Left lung (tissue), 10 donors: ENCODE measurements around the gene RASGRP3. TPM values are rescaled to one million over a fixed set of nuclear protein-coding genes. Genes with fewer than 3 reads are reported as not detected.
A peak's percentile ranks its signal among the peaks of the same experiment; 100 is the strongest.

Experiments used
- ATAC-seq: fragments of 200-7000 bp; cut with Tn5 transposase; one replicate; pipeline ENCODE4 v1.9.1; 2020; ENCODE audit warnings: moderate library complexity
- DNase-seq, 4 donors: peaks; one replicate each; pipeline ENCODE4 v3.0.0-alpha.2; 2013 to 2020
- H3K27ac ChIP-seq, 2 donors: fragments of 200-600 bp; sonication (generic) in 1 of 2; one replicate each; pipeline versions ENCODE4 v1.5.0 to v1.8.0; 2020 to 2021
- H3K27me3 ChIP-seq, 2 donors: fragments of 200-600 bp; sonication (generic) in 1 of 2; one replicate each; pipeline versions ENCODE4 v1.5.0 to v1.8.0; 2020 to 2021
- H3K36me3 ChIP-seq, 2 donors: fragments of 200-600 bp; sonication (generic) in 1 of 2; one replicate each; pipeline versions ENCODE4 v1.5.0 to v1.8.0; 2020 to 2021
- H3K4me1 ChIP-seq, 2 donors: fragments of 200-600 bp; one replicate each; pipeline ENCODE4 v1.8.0; 2021
- H3K4me3 ChIP-seq, 2 donors: fragments of 200-600 bp; sonication (generic) in 1 of 2; one replicate each; pipeline versions ENCODE4 v1.5.0 to v1.8.0; 2020 to 2021; ENCODE audit warnings: mild to moderate bottlenecking in 1 of 2
- H3K9me3 ChIP-seq, 2 donors: fragments of 200-600 bp; sonication (generic) in 1 of 2; one replicate each; pipeline versions ENCODE4 v1.5.0 to v1.8.0; 2020 to 2021
- intact Hi-C, 2 donors: fragments of 100-400 bp; cut with DNase I; formaldehyde crosslinking; loops; one replicate each; pipeline versions ENCODE4 v1.11.2 to v1.14.2; 2022
- polyA plus RNA-seq, 6 donors: library from polyadenylated mRNA; unstranded; fragments of 120-200 nt; gene quantifications; one replicate each; pipeline ENCODE4 v1.2.1, GENCODE V29; 2013; ENCODE audit not compliant: insufficient read length in 6 of 6
- total RNA-seq, 2 donors: library from RNA; stranded (reverse); fragmentation: NEBNext Ultra II Directional; extraction: Animal tissue kit (Norgen Biotek cat#: 25700); gene quantifications; one replicate each; pipeline ENCODE4 v1.2.1, GENCODE V29; 2021
- TF ChIP-seq, protein P1 (sequence below), 2 donors: fragments of 200-600 bp; sonication (generic) in 1 of 2; IDR thresholded peaks; one replicate each; pipeline versions ENCODE4 v1.5.0 to v1.8.0; 2021; ENCODE audit warnings: antibody characterized with exemption in 2 of 2
- donor health status: DM: no; HTN: yes; CAD: no.
- donor health status: DM: no; HTN: no; CAD: no.

Gene RASGRP3
- total and polyA plus RNA-seq, 8 donors: 20.3 to 48.7 (median 36.8) TPM

DNA sequence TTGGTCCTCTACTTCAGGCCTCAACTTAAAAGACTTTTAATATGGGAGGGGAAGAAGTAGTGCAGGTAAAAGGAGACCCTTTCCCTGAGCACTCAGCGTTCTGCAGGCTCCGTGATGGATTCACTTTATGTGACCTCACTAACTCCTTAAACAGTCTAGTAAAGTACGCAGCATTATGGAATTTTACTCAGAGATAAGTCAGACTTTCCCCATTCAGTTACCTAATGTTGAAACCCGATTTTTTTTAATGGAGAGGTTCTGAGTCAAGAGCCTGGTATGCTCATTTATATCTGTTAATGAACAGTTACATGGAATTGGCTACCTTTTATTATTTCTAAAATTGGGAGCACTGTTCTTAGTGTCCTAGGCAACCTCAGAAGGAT is 34.1 kb downstream of the RASGRP3 start:
- Histone ChIP-seq H3K4me3 (no peak overlapping the region), H3K27ac (no peak overlapping the region), H3K27me3 (no peaks in the 10 kb centered on the region)

GRCh38 chr2:33511141-33511540 is 34.7 kb downstream of the RASGRP3 start:
- H3K27ac ChIP-seq: no peak overlapping the region
- no peaks in the 10 kb centered on the region for H3K4me1 ChIP-seq
- no peaks in the 10 kb centered on the region for H3K9me3 ChIP-seq
- DNase-seq (no peak), ATAC-seq (no peak)
- TF ChIP-seq, protein P1, sequence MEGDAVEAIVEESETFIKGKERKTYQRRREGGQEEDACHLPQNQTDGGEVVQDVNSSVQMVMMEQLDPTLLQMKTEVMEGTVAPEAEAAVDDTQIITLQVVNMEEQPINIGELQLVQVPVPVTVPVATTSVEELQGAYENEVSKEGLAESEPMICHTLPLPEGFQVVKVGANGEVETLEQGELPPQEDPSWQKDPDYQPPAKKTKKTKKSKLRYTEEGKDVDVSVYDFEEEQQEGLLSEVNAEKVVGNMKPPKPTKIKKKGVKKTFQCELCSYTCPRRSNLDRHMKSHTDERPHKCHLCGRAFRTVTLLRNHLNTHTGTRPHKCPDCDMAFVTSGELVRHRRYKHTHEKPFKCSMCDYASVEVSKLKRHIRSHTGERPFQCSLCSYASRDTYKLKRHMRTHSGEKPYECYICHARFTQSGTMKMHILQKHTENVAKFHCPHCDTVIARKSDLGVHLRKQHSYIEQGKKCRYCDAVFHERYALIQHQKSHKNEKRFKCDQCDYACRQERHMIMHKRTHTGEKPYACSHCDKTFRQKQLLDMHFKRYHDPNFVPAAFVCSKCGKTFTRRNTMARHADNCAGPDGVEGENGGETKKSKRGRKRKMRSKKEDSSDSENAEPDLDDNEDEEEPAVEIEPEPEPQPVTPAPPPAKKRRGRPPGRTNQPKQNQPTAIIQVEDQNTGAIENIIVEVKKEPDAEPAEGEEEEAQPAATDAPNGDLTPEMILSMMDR (IDR thresholded peaks at IDR 0.05): no peak
- H3K4me3 ChIP-seq: no peak overlapping the region
- no peaks in the 10 kb centered on the region for H3K27me3 ChIP-seq
- peaks cover 0 to 11% of the 10 kb centered on the region in 2 donors for H3K36me3 ChIP-seq
- intact Hi-C loops: no loop called here

More for the DNA sequence above, 34.1 kb downstream of the RASGRP3 start:
- intact Hi-C loops: no loop called here
- no peak for ATAC-seq
- Histone ChIP-seq H3K36me3 (peaks cover 0 to 5% of the 10 kb centered on the region in 2 donors), H3K9me3 (no peaks in the 10 kb centered on the region), H3K4me1 (no peaks in the 10 kb centered on the region)
- TF ChIP-seq, protein P1 (IDR thresholded peaks at IDR 0.05): no peak
- DNase-seq: no peak

- intact Hi-C loops: no loop called here
- Histone ChIP-seq H3K4me3 (no peak overlapping the region), H3K9me3 (no peaks in the 10 kb centered on the region), H3K36me3 (peaks cover 0 to 11% of the 10 kb centered on the region in 2 donors), H3K4me1 (no peaks in the 10 kb centered on the region), H3K27ac (no peak overlapping the region), H3K27me3 (no peaks in the 10 kb centered on the region)
- TF ChIP-seq, protein P1 (IDR thresholded peaks at IDR 0.05): no peak
- no peak for DNase-seq
- no peak for ATAC-seq
These were observed 35.7 kb downstream of the RASGRP3 start for GRCh38 chr2:33512112-33512511.

- no peaks in the 10 kb centered on the region for H3K9me3 ChIP-seq
- intact Hi-C loops: no loop called here
- peaks cover 0 to 11% of the 10 kb centered on the region in 2 donors for H3K36me3 ChIP-seq
- ATAC-seq (no peak), DNase-seq (no peak)
- H3K4me3 ChIP-seq: no peak overlapping the region
- TF ChIP-seq, protein P1 (IDR thresholded peaks at IDR 0.05): no peak
- no peak overlapping the region for H3K27ac ChIP-seq
- no peaks in the 10 kb centered on the region for H3K27me3 ChIP-seq
- no peaks in the 10 kb centered on the region for H3K4me1 ChIP-seq
These were observed 37.0 kb downstream of the RASGRP3 start for GRCh38 chr2:33513480-33513879.

- H3K27me3 ChIP-seq: no peaks in the 10 kb centered on the region
- intact Hi-C loops: no loop called here
- ATAC-seq: no peak
- H3K9me3 ChIP-seq: no peaks in the 10 kb centered on the region
- DNase-seq: peak in 1 of 4 donors; percentile 30
- no peaks in the 10 kb centered on the region for H3K4me1 ChIP-seq
- H3K4me3 ChIP-seq: no peak overlapping the region
- peaks cover 0 to 11% of the 10 kb centered on the region in 2 donors for H3K36me3 ChIP-seq
- TF ChIP-seq, protein P1 (IDR thresholded peaks at IDR 0.05): no peak
- H3K27ac ChIP-seq: no peak overlapping the region
These were observed 40.1 kb downstream of the RASGRP3 start for GRCh38 chr2:33516456-33516995.
